Mucosa of descending colon (tissue), 3 donors: ENCODE results near the gene CASK. TPM values are rescaled to one million over a fixed set of nuclear protein-coding genes. Genes with fewer than 3 reads are reported as not detected.

Source experiments
- ATAC-seq: fragments of 200-7000 bp; cut with Tn5 transposase; one replicate; pipeline ENCODE4 v1.9.1; 2020; ENCODE audit warnings: mild to moderate bottlenecking, moderate library complexity
- DNase-seq, 3 donors: peaks; one replicate each; pipeline ENCODE4 v3.0.0-alpha.2; 2020
- H3K36me3 ChIP-seq: fragments of 200-600 bp; one replicate; pipeline ENCODE4 v1.8.0; 2021; ENCODE audit warnings: low read depth, mild to moderate bottlenecking
- H3K4me1 ChIP-seq: fragments of 200-600 bp; one replicate; pipeline ENCODE4 v1.8.0; 2021; ENCODE audit warnings: low read depth, mild to moderate bottlenecking
- H3K4me3 ChIP-seq: fragments of 200-600 bp; one replicate; pipeline ENCODE4 v1.8.0; 2021; ENCODE audit warnings: mild to moderate bottlenecking
- H3K9me3 ChIP-seq: fragments of 200-600 bp; one replicate; pipeline ENCODE4 v1.8.0; 2021; ENCODE audit warnings: mild to moderate bottlenecking
- intact Hi-C, 2 donors: fragments of 100-400 bp; cut with DNase I in 1 of 2; cut with micrococcal nuclease in 1 of 2; formaldehyde crosslinking; loops; one replicate each; pipeline versions ENCODE4 v1.11.0 to v1.11.1; 2022; cut with DNase I, micrococcal nuclease
- total RNA-seq, 3 donors: library from RNA; stranded (reverse); fragmentation: NEBNext Ultra II Directional in 2 of 3; extraction: Animal tissue kit (Norgen Biotek cat#: 25700) in 2 of 3; gene quantifications; one replicate each; pipeline versions ENCODE4 v1.2.1 to v1.2.4, GENCODE V29; 2021 to 2023
- TF ChIP-seq, protein P1 (sequence below): fragments of 200-600 bp; IDR thresholded peaks from one replicate; pipeline ENCODE4 v1.8.0; 2022; ENCODE audit warnings: antibody characterized with exemption, mild to moderate bottlenecking
- donor health status: DM: no; HTN: no; CAD: no; lungs with moderate emphysema.
- donor health status: DM: no; HTN: no; CAD: no.
- donor health status: DM: no; HTN: yes; CAD: no.

CASK gene
- total RNA-seq, 3 donors from 2014 or later = 50.6 to 108 (median 83.3) TPM

DNA sequence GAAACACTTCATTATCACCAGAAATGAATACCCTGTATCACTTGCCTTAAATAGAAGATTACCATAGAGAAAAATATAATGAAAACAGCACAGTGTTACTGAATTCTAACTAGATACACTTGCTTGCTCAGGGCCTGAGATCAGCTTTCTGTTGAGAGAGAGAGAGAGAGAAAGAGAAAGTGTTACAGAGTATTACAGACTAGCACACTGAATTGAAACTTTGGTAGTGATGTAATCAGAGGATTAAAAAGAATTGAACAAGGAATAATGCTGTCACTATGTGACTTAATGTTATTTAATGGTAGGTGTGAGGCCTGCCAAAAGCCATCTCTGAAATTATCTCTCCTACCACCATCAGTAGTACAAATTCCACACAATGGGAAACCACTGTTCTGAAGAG, 35.5 kb upstream of the CASK start:
- Histone ChIP-seq H3K36me3 (no peaks in the 10 kb centered on the region), H3K9me3 (no peaks in the 10 kb centered on the region), H3K4me1 (no peaks in the 10 kb centered on the region), H3K4me3 (no peak overlapping the region)
- TF ChIP-seq, protein P1, sequence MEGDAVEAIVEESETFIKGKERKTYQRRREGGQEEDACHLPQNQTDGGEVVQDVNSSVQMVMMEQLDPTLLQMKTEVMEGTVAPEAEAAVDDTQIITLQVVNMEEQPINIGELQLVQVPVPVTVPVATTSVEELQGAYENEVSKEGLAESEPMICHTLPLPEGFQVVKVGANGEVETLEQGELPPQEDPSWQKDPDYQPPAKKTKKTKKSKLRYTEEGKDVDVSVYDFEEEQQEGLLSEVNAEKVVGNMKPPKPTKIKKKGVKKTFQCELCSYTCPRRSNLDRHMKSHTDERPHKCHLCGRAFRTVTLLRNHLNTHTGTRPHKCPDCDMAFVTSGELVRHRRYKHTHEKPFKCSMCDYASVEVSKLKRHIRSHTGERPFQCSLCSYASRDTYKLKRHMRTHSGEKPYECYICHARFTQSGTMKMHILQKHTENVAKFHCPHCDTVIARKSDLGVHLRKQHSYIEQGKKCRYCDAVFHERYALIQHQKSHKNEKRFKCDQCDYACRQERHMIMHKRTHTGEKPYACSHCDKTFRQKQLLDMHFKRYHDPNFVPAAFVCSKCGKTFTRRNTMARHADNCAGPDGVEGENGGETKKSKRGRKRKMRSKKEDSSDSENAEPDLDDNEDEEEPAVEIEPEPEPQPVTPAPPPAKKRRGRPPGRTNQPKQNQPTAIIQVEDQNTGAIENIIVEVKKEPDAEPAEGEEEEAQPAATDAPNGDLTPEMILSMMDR = no peak
- no peak for DNase-seq
- no peak for ATAC-seq
- intact Hi-C loops = no loop called here

DNA sequence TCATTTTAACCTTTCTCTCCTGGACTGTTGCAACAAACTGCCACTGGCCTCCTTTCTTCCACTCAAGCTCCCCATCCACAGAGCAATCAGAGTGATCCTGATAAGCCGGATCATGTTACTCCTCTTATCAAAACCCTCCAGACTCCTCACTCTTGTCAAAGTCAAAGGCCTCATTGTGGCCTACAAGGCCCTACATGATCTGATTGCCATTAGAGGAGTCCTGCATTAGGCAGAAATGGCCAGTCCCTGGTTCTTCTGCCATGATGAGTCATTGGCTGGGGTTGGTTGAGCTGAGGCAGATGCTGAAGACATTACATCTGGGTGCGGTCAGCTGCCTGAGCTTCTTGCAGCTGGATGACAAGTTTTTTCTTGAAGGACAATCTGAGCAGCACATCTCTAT, 32.7 kb upstream of the CASK start:
- intact Hi-C loops = no loop called here
- TF ChIP-seq, protein P1 = no peak
- ATAC-seq = no peak
- no peak for DNase-seq
- H3K36me3 ChIP-seq = no peaks in the 10 kb centered on the region
- no peaks in the 10 kb centered on the region for H3K4me1 ChIP-seq
- H3K9me3 ChIP-seq = no peaks in the 10 kb centered on the region
- H3K4me3 ChIP-seq = no peak overlapping the region

DNA sequence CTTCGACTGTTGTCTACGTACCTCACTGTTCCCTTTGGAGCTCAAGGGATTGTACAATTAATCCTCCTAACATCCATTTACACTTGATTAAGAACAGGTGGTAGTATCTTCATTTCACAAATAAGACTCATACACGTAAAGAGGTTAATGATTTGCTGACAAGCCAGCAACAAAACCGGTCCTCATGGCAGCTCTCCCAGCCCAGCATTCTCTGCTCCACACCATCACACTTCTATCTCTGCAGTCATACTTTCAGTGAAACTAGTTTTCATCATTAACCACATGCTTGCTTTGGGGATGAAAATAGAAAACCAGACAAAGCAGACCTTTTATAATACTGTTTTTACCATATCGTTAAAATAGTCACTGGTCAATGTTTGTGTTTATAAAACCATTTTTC, 28.7 kb upstream of the CASK start:
- TF ChIP-seq, protein P1 = no peak
- H3K36me3 ChIP-seq = no peaks in the 10 kb centered on the region
- H3K9me3 ChIP-seq = no peaks in the 10 kb centered on the region
- no peak for ATAC-seq
- no peaks in the 10 kb centered on the region for H3K4me1 ChIP-seq
- peak in 1 of 3 donors; percentile 8 for DNase-seq
- intact Hi-C loops = no loop called here
- no peak overlapping the region for H3K4me3 ChIP-seq

DNA sequence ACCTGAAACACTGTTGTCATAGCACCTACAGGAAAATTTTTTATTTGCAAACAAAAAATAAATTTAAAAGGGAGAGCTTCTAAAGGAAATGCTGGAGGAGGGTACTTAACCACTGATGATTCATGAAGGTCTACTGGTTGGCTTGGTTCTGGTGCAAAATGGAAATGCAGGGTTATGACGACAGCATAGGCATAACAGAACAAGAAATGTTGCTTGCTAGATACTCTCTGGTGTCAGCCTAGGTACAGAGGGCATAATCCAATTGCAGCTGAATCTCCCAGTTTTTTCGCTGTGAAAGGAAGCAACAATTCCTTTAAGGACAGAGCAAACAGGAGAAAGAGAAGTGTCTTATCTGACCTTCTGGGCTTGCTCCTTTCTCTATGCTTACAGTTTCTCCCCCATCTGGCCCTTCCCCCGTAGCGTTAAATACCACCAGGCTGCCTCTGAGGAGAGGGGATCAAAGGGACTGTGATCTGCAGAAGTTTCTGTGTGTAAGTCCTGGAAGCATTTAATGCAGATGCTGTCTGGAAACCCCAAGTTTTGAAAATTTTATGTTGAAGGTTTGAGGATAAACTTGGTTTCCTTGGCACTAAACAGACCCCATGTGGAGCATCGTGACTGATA, 23.7 kb upstream of the CASK start:
- H3K4me1 ChIP-seq = peaks cover 5% of the 10 kb centered on the region
- TF ChIP-seq, protein P1 = no peak
- H3K36me3 ChIP-seq = no peaks in the 10 kb centered on the region
- intact Hi-C loops = no loop called here
- no peak overlapping the region for H3K4me3 ChIP-seq
- DNase-seq (no peak), ATAC-seq (peak; percentile 54)
- no peaks in the 10 kb centered on the region for H3K9me3 ChIP-seq

DNA sequence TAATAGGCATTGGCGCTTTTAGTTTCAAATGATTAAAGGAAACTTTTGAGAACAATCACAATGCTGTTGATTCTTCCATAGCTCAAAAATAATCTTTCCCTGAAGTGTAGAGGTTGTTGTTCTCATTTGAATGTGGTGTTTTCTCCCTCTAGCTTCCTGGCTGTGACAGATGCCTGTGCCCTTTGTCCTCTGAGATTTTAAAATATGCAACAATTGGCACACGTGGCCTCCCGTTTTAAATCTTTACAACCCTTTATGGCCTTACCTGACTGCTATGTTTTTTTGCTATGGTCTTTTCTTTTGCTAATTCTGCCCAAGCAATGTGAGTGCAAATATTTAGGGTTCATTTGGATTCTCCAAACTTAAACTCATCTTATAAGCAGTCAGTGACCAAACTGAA, 22.9 kb upstream of the CASK start:
- DNase-seq = peak in 1 of 3 donors; percentile 60
- ATAC-seq = peak; percentile 96
- intact Hi-C loops = no loop called here
- Histone ChIP-seq H3K4me1 (peaks cover 5% of the 10 kb centered on the region), H3K9me3 (no peaks in the 10 kb centered on the region), H3K4me3 (no peak overlapping the region), H3K36me3 (no peaks in the 10 kb centered on the region)
- TF ChIP-seq, protein P1 = no peak

DNA sequence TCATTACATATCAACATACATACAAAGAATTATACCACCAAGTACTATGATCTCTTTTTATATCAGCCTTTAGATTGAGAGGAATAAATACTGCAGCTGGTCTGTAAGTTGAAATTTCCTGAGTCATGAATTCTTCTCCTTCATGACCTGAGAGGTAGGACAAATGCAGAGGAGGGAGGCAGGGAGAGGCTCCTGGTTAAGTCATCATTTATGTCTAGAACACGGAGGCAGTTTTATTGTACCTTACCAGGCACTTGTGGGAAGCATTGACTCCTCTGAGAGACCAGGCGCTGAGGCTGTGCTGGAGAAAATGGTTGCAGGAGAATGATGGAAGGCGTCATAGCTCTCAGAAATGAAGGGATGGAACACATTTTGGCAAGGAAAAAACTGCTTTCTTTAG, 12.5 kb upstream of the CASK start:
- intact Hi-C loops = no loop called here
- no peaks in the 10 kb centered on the region for H3K9me3 ChIP-seq

More for the DNA sequence above, 12.5 kb upstream of the CASK start:
- TF ChIP-seq, protein P1 = no peak
- ATAC-seq (peak; percentile 79), DNase-seq (no peak)
- Histone ChIP-seq H3K4me3 (no peak overlapping the region), H3K4me1 (no peaks in the 10 kb centered on the region), H3K36me3 (no peaks in the 10 kb centered on the region)
